ENCODE measurements around the gene RIPOR3. TPM values are rescaled to one million over a fixed set of nuclear protein-coding genes. Genes with fewer than 3 reads are reported as not detected.

Gene RIPOR3
- polyA plus RNA-seq, 2 of the 4 experiments (the other 2 are of a cell fraction): 0.03 to 0.06 TPM

- TF ChIP-seq KDM5A (IDR thresholded peaks at IDR 0.05) (no peak), RARB (CRISPR knock-in tag; IDR thresholded peaks at IDR 0.05) (no peak), KDM1A (IDR thresholded peaks at IDR 0.05; ENCODE audit: low read depth) (no peak)
- TF ChIP-seq, protein P1, sequence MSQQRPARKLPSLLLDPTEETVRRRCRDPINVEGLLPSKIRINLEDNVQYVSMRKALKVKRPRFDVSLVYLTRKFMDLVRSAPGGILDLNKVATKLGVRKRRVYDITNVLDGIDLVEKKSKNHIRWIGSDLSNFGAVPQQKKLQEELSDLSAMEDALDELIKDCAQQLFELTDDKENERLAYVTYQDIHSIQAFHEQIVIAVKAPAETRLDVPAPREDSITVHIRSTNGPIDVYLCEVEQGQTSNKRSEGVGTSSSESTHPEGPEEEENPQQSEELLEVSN (IDR thresholded peaks at IDR 0.05; ENCODE audit: borderline replicate concordance, low read depth): no peak
- CTCF ChIA-PET: interaction anchor here (0.6 to 2.7 kb wide), 10 partner anchors 9 to 362 kb away, joined by 3 to 7 read pairs (median 4); no protein-coding TSS in a partner anchor
Measured at GRCh38 chr20:50547964-50548363, 143.4 kb downstream of the RIPOR3 start.

DNA sequence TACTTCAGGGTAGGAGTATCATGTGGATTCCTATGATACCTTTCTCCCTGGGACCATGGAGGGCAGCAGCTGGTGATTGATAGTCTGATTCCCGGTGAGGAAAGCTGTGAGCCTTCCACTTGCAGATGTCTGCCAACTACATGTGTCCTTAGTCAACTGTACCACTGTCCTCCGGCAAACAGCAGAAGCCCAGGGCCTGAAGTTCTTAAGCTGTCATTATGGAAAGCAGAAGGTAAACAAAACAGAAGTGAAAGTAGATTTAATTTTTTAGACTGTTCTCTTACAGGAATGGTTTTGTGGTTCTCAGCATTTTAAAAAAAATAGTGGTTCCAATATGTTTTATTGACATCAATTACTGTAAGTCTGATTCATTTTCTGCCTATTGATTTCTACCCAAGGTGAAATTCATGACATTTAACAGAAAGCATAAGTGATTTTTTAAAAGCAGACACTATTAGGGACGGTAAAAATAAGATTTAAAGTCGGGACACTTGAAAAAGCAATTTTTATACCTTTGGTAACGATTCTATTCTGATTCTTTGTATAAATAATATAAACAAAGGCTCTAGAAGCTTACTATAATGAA, 144.5 kb downstream of the RIPOR3 start:
- no peak for FAIRE-seq
- H3K4me2 ChIP-seq: peak overlapping the region; percentile 1; the same call in 1 of the 3 replicates
- TF ChIP-seq RNF2 (IDR thresholded peaks at IDR 0.05; ENCODE audit: borderline replicate concordance, low read depth) (no peak), KDM1A (IDR thresholded peaks at IDR 0.05; ENCODE audit: low read depth) (no peak), FOSL2 (IDR thresholded peaks at IDR 0.05) (no peak), FOSL2 (CRISPR knock-in tag; IDR thresholded peaks at IDR 0.05) (no peak), BCL3 (IDR thresholded peaks at IDR 0.05) (no peak), MYC (IDR thresholded peaks at IDR 0.05; ENCODE audit: borderline replicate concordance, low read length) (no peak), POLR2A (IDR thresholded peaks at IDR 0.05; ENCODE audit: low read length) (no peak), USF2 (IDR thresholded peaks at IDR 0.05) (no peak)
- TF ChIP-seq, protein P1 (IDR thresholded peaks at IDR 0.05; ENCODE audit: borderline replicate concordance, low read depth): no peak
- H3K4me3 ChIP-seq: no peak overlapping the region
- no peak for ATAC-seq
- H3K9me3 ChIP-seq: no peaks in the 10 kb centered on the region
- WGBS (ENCODE audit: missing lambda C conversion rate): 88% methylated on average over 5 of the region's 5 CpGs
- peaks cover 2% of the 10 kb centered on the region; the same call in 1 of the 3 replicates for H3K4me1 ChIP-seq
- H3K27ac ChIP-seq: no peak overlapping the region
- no peak for DNase-seq (ENCODE audit: low read depth in 1 of 2, low spot score in 1 of 2)
- CTCF ChIA-PET: interaction anchor here (0.6 to 2.2 kb wide), 8 partner anchors 10 to 147 kb away, joined by 3 to 7 read pairs (median 4); no protein-coding TSS in a partner anchor
- POLR2A ChIA-PET: no interaction called here

More at GRCh38 chr20:50547964-50548363, 143.4 kb downstream of the RIPOR3 start:
- Histone ChIP-seq H3K4me1 (no peaks in the 10 kb centered on the region), H3K4me3 (no peak overlapping the region), H3K27ac (no peak overlapping the region), H3K9me3 (no peaks in the 10 kb centered on the region), H3K4me2 (no peak overlapping the region)
- DNase-seq (ENCODE audit: low read depth in 1 of 2, low spot score in 1 of 2) (no peak), ATAC-seq (no peak), FAIRE-seq (no peak)
- POLR2A ChIA-PET: no interaction called here
- 77% methylated on average over 6 of the region's 6 CpGs for WGBS (ENCODE audit: missing lambda C conversion rate)

DNA sequence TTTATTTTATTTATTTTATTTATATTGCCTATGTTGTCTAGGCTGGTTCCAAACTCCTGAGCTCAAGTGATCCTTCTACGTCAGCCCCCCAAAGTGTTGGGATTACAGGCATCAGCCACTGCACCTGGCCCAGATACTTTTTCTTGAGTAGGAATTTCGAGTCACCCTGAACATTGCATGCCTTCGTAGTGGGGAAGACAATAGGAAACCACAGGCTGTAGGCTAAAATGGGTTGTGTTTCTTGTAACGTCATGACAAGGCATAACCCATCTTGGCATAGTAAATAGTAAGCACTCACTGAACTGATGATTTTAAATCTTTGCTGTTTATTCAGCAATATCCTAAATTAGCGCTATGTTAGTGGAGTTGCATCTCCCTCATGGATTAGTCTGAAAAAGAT, 146.2 kb downstream of the RIPOR3 start:
- ChIA-PET POLR2A (no interaction called here), CTCF (interaction anchor here (1.0 to 1.5 kb wide), 4 partner anchors 31 to 35 kb away, joined by 3 to 5 read pairs (median 3); no protein-coding TSS in a partner anchor)
- no peak for ATAC-seq
- no peak for FAIRE-seq
- H3K4me2 ChIP-seq: no peak overlapping the region
- no peak overlapping the region for H3K27ac ChIP-seq
- H3K4me1 ChIP-seq: peaks cover 19% of the 10 kb centered on the region
- no peak for TF ChIP-seq FOSB (CRISPR knock-in tag; IDR thresholded peaks at IDR 0.05)
- TF ChIP-seq TFCP2L1 (CRISPR knock-in tag; IDR thresholded peaks at IDR 0.05): no peak
- no peak for TF ChIP-seq REST (IDR thresholded peaks at IDR 0.05)
- TF ChIP-seq CHD4 (IDR thresholded peaks at IDR 0.05; ENCODE audit: borderline replicate concordance): no peak
- no peak for TF ChIP-seq PHF8 (IDR thresholded peaks at IDR 0.05; ENCODE audit: borderline replicate concordance, low read depth)
- TF ChIP-seq NR3C1 (IDR thresholded peaks at IDR 0.05): no peak
- TF ChIP-seq CHD2 (IDR thresholded peaks at IDR 0.05; ENCODE audit: low read length, partially characterized antibody): no peak
- no peak for TF ChIP-seq CBX2 (IDR thresholded peaks at IDR 0.05; ENCODE audit: borderline replicate concordance, low read depth)
- TF ChIP-seq MAZ (IDR thresholded peaks at IDR 0.05; ENCODE audit: borderline replicate concordance, low read depth, low read length): no peak
- DNase-seq (ENCODE audit: low read depth in 1 of 2, low spot score in 1 of 2): no peak
- 93% methylated on average over 5 of the region's 5 CpGs for WGBS (ENCODE audit: missing lambda C conversion rate)
- H3K9me3 ChIP-seq: no peaks in the 10 kb centered on the region
- H3K4me3 ChIP-seq: no peak overlapping the region
